OCI-LY7 (cell line): Measurements from ENCODE around the gene SCIMP. TPM values are rescaled to one million over a fixed set of nuclear protein-coding genes. Genes with fewer than 3 reads are reported as not detected.
"Not testable (repeated sequence)": the region's sequence is repeated elsewhere in the genome, so short reads cannot be mapped to it uniquely, and the experiment has no call there.

Experiments
- BruUV-seq: library from RNA; stranded (reverse); fragments of 400-500 nt; replicated peaks from 2 replicates; lab custom pipeline; 2021; lab: Mats Ljungman, UMichigan
- CTCF ChIA-PET: fragments of 300-600 bp; sonication (Branson Sonifier 250); formaldehyde crosslinking; loops from one replicate; lab custom pipeline; 2022; ENCODE audit warnings: antibody characterized with exemption; ENCODE audit not compliant: unreplicated experiment; lab: Charles Lee
- POLR2A ChIA-PET: fragments of 300-600 bp; sonication (Branson Sonifier 250); formaldehyde crosslinking; loops from one replicate; lab custom pipeline; 2022; ENCODE audit warnings: antibody characterized with exemption; lab: Charles Lee
- DNase-seq: peaks from one replicate; pipeline ENCODE4 v3.0.0-alpha.2; 2015; ENCODE audit warnings: low spot score
- H2AFZ ChIP-seq: fragments of 200-600 bp; sonication (generic), shearing (Covaris generic); 2 replicates; pipeline ENCODE4 v1.6.1; 2014; ENCODE audit warnings: mild to moderate bottlenecking, antibody characterized with exemption, low read length, moderate library complexity
- H3K27ac ChIP-seq: fragments of 200-600 bp; sonication (generic); 2 replicates; pipeline ENCODE4 v1.5.1; 2014; ENCODE audit warnings: mixed run types, low read depth, mild to moderate bottlenecking, moderate library complexity, low read length, inconsistent platforms; ENCODE audit not compliant: poor library complexity, severe bottlenecking
- H3K36me3 ChIP-seq: fragments of 200-600 bp; sonication (generic); 2 replicates; pipeline ENCODE4 v1.6.1; 2014; ENCODE audit warnings: mild to moderate bottlenecking, antibody characterized with exemption, low read length, moderate library complexity, mixed read lengths; ENCODE audit not compliant: insufficient read depth
- H3K4me1 ChIP-seq: fragments of 200-600 bp; sonication (generic); 2 replicates; pipeline ENCODE4 v1.5.1; 2014; ENCODE audit warnings: mild to moderate bottlenecking, low read length; ENCODE audit not compliant: insufficient read depth, poor library complexity, severe bottlenecking
- H3K4me2 ChIP-seq: fragments of 200-600 bp; sonication (generic); 2 replicates; pipeline ENCODE4 v1.6.1; 2014; ENCODE audit warnings: mild to moderate bottlenecking, low read length
- H3K4me3 ChIP-seq: fragments of 200-600 bp; sonication (generic); 2 replicates; pipeline ENCODE4 v1.5.1; 2014; ENCODE audit warnings: mild to moderate bottlenecking, low read depth, low read length; ENCODE audit not compliant: poor library complexity, severe bottlenecking
- H3K79me2 ChIP-seq: fragments of 200-600 bp; sonication (generic); 2 replicates; pipeline ENCODE4 v1.6.1; 2016; ENCODE audit warnings: low read depth, mild to moderate bottlenecking, low read length, moderate library complexity, mixed read lengths; ENCODE audit not compliant: insufficient read depth
- H3K9me2 ChIP-seq: fragments of 200-600 bp; sonication (generic); 2 replicates; pipeline ENCODE4 v1.6.1; 2016; ENCODE audit warnings: mild to moderate bottlenecking, low read length, mixed read lengths; ENCODE audit not compliant: insufficient read depth
- H3K9me3 ChIP-seq: fragments of 200-600 bp; sonication (generic); 2 replicates; pipeline ENCODE4 v1.6.1; 2014; ENCODE audit warnings: mild to moderate bottlenecking, mixed run types, low read length, mixed read lengths
- H4K20me1 ChIP-seq: fragments of 200-600 bp; sonication (generic); 2 replicates; pipeline ENCODE4 v1.6.1; 2014; ENCODE audit warnings: mild to moderate bottlenecking, antibody characterized with exemption, low read length, moderate library complexity, mixed read lengths; ENCODE audit not compliant: insufficient read depth
- CTCF ChIP-seq: fragments of 200-600 bp; sonication (generic); conservative IDR thresholded peaks from 2 replicates; pipeline ENCODE4 v1.5.1; 2014; ENCODE audit warnings: mild to moderate bottlenecking, antibody characterized with exemption, low read length, moderate library complexity, mixed read lengths
- EZH2phosphoT487 ChIP-seq: fragments of 200-600 bp; sonication (generic); IDR thresholded peaks from 2 replicates; pipeline ENCODE4 v1.6.1; 2018; ENCODE audit warnings: low read depth, borderline replicate concordance, mild to moderate bottlenecking, mixed run types, antibody characterized with exemption, low read length, moderate library complexity, mixed read lengths
- intact Hi-C: fragments of 100-400 bp; cut with micrococcal nuclease; formaldehyde crosslinking; loops from one replicate; pipeline ENCODE4 v1.10.0; 2022; ENCODE audit not compliant: unreplicated experiment
- total RNA-seq, 2 experiments: library from RNA; depleted of rRNA in 1 of 2; stranded (reverse); fragments of >200 nt in 1 of 2; shearing (Covaris generic) in 1 of 2; gene quantifications; 2 replicates each; pipeline ENCODE4 v1.2.3, GENCODE V29; 2014 to 2022

SCIMP gene
- total RNA-seq, 2 experiments from 2014 or later: 0.27 to 0.88 TPM

- no peaks in the 10 kb centered on the region for H4K20me1 ChIP-seq
- intact Hi-C loops: no loop called here
- DNase-seq: no peak
Measured at GRCh38 chr17:5225668-5226457, 8.8 kb downstream of the SCIMP start.

GRCh38 chr17:5221912-5222311 is 12.7 kb downstream of the SCIMP start:
- H3K9me3 ChIP-seq, BruUV-seq, H3K79me2 ChIP-seq, H3K9me2 ChIP-seq, H3K4me3 ChIP-seq, POLR2A ChIA-PET, H3K36me3 ChIP-seq, DNase-seq, CTCF ChIA-PET, H4K20me1 ChIP-seq: not testable (repeated sequence)
- Histone ChIP-seq H2AFZ (peak overlapping the region; percentile 72; the same call in 1 of the 2 replicates), H3K4me1 (peaks cover 68% of the 10 kb centered on the region), H3K4me2 (peak overlapping the region; percentile 63; the same call in 1 of the 2 replicates), H3K27ac (peak overlapping the region; percentile 83)
- intact Hi-C loops: loop anchor here (1.0 kb wide), 1 partner anchor 11 kb away; no protein-coding TSS in a partner anchor

More at GRCh38 chr17:5225668-5226457, 8.8 kb downstream of the SCIMP start:
- Histone ChIP-seq H3K9me2 (no peaks in the 10 kb centered on the region), H3K4me2 (peak overlapping the region; percentile 63), H3K4me3 (peak overlapping the region; percentile 17), H3K27ac (peak overlapping the region; percentile 56), H3K4me1 (peaks cover 90% of the 10 kb centered on the region), H2AFZ (peak overlapping the region; percentile 89), H3K9me3 (no peaks in the 10 kb centered on the region), H3K36me3 (no peaks in the 10 kb centered on the region), H3K79me2 (no peaks in the 10 kb centered on the region)
- CTCF ChIA-PET: no interaction called here
- no TSS peak for BruUV-seq
- TF ChIP-seq CTCF (no peak), EZH2phosphoT487 (no peak)
- POLR2A ChIA-PET: interaction anchor here (0.7 to 5.4 kb wide), 2 partner anchors 14 to 1217 kb away, joined by 4 to 36 read pairs; no protein-coding TSS in a partner anchor

- Histone ChIP-seq H3K4me1 (peaks cover 53% of the 10 kb centered on the region), H3K79me2 (no peaks in the 10 kb centered on the region), H4K20me1 (no peaks in the 10 kb centered on the region), H3K36me3 (no peaks in the 10 kb centered on the region), H3K27ac (peak overlapping the region; percentile 33), H2AFZ (no peak overlapping the region), H3K4me3 (no peak overlapping the region), H3K9me3 (no peaks in the 10 kb centered on the region), H3K4me2 (no peak overlapping the region), H3K9me2 (no peaks in the 10 kb centered on the region)
- POLR2A ChIA-PET: interaction anchor here (0.7 kb wide), 1 partner anchor 23 kb away, joined by 3 read pairs; no protein-coding TSS in a partner anchor
- BruUV-seq: no TSS peak
- DNase-seq: no peak
- CTCF ChIA-PET: no interaction called here
- TF ChIP-seq EZH2phosphoT487 (no peak), CTCF (no peak)
- intact Hi-C loops: no loop called here
Measured at GRCh38 chr17:5220074-5220473, 14.6 kb downstream of the SCIMP start.
